SHP77 (cell line): ENCODE results near the gene DBNDD1.

Experiments used
- DNase-seq, 2 experiments: peaks; one replicate each; lab custom pipeline; 2025; lab: John Stamatoyannopoulos, UW

Gene DBNDD1

GRCh38 chr16:90035902-90036301 is 16.6 kb upstream of the DBNDD1 start:
- no peak for DNase-seq

DNA sequence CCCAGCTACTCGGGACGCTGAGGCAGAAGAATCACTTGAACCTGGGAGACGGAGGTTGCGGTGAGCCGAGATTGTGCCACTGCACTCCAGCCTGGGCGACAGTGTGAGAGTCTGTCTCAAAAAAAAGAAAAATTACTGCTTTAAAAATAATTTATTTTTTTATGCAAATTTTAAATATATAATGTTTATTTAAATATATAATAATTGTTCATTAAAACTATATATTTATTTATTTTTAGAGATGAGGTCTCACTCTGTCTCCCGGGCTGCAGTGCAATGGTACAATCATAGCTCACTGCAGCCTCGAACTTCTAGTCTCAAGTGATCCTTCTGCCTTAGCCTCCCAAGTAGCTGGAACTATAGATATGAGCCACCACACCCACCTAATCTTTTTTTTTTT is 15.2 kb upstream of the DBNDD1 start:
- DNase-seq, result no peak

DNA sequence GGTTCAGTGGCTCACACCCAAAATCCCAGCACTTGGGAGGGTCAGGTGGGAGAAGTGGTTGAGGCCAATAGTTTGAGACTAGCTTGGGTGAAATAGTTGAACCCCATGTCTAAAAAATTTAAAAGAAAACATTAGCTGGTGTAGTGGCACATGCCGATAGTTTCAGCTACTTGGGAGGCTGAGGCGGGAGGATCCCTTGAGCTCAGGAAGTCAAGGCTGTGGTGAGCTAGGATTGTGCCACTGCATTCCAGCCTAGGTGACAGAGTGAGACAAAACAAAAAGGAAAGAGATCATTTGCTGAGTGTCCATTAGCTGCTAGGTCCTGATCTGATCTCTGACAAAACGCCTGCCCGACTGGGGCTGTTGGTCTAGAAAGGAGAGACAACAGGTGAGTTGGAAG is 14.1 kb upstream of the DBNDD1 start:
- DNase-seq, result no peak

DNA sequence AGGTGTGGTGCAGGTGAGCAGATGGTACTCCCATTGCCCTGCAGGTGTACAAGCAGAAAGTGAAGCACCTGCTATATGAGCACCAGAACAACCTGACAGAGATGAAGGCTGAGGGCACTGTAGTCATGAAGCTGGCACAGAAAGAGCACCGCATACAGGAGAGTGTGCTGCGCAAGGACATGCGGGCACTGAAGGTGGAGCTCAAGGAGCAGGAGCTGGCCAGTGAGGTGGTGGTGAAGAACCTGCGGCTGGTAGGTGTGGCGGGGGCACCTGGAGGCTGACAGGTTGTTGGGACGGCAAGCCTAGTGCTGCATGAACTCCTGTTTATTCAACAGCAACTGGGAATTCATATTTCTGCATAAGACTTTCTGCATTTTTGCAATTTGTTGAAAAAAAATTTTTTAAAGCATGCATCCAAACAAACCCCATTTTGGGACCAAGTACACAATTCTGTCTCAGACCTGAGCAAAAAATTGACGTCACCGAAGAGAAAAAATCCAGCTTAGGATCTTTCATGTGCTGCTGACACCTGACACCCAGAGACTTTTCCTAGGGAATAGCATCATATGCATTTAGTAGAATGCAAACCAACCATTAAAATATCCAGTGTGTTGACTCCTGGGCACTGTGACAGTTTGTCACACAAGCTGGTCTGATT is 13.5 kb upstream of the DBNDD1 start:
- DNase-seq, result no peak

DNA sequence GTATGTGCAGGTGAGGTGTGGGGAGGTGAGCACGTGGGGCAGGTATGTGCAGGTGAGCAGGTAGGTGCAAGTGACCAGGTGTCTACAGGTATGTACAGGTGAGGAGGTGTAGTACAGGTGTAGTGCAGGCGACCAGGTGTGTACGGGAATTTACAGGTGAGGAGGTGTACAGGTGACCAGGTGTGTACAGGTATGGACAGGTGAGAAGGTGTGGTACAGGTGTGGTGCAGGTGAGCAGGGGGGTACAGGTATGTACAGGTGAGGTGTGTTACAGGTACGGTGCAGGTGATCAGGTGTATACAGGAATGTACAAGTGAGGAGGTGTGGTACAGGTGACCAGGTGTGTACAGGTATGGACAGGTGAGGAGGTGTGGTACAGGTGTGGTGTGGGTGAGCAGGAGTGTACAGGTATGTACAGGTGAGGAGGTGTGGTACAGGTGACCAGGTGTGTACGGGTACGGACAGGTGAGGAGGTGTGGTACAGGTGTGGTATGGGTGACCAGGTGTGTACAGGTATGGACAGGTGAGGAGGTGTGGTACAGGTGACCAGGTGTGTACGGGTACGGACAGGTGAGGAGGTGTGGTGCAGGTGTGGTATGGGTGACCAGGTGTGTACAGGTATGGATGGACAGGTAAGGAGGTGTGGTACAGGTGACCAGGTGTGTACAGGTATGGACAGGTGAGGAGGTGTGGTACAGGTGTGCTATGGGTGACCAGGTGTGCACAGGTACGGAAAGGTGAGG is 12.8 kb upstream of the DBNDD1 start:
- no peak for DNase-seq

- DNase-seq, result no peak
These were observed 12.1 kb upstream of the DBNDD1 start for GRCh38 chr16:90031186-90031930.

- DNase-seq, result no peak
These were observed 9.7 kb upstream of the DBNDD1 start for GRCh38 chr16:90028985-90029384.

GRCh38 chr16:90027611-90028010 is 8.4 kb upstream of the DBNDD1 start:
- no peak for DNase-seq

GRCh38 chr16:90026135-90026534 is 6.9 kb upstream of the DBNDD1 start:
- no peak for DNase-seq

DNA sequence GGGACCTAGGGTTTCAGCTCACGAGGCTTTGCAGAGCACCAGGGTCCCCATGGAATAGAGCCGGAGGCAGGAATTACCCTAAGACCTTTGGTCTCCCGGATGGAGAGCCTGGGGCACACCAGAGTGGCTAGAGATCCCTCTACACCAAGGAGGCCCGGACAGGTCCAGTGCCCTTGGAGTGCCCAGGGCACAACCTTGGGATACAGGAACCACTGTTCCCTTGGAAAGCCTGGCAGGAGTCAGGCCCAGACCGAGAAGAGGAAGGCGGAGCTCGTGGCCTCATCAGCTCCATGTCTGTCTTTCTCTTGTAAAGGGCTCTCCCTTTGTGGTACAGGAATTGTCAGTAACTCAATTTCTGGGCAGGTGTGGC is 3.8 kb upstream of the DBNDD1 start:
- no peak for DNase-seq

GRCh38 chr16:90022209-90023077 is 3.2 kb upstream of the DBNDD1 start:
- DNase-seq, result peak; percentile 97

DNA sequence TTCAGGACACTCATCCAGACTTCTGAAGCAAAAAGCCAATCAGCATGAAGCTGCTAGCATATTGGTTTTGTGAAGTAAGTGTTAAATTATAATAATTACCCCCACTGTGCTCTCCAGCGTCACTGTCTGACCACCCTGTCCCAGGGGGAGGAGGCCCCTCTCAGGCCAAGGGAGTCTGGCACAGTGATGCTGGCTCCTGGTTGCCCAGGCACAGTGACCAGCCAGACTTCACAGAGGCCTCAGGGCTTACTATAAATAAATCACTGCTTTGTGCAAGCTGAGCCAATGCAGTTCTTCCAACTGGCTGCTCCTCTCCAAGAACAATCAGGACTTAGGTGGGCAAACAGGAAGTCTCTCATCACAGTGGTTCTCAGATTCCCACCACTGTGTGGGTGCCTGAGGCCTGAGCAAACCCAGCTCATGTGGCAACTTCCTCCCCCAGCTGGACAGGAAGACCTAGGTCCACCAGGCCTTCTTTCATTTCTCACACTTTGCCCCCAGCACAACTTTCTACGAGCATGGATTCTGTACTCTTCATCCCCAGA is 1.7 kb upstream of the DBNDD1 start:
- peak; percentile 52 to 64 for DNase-seq

DNA sequence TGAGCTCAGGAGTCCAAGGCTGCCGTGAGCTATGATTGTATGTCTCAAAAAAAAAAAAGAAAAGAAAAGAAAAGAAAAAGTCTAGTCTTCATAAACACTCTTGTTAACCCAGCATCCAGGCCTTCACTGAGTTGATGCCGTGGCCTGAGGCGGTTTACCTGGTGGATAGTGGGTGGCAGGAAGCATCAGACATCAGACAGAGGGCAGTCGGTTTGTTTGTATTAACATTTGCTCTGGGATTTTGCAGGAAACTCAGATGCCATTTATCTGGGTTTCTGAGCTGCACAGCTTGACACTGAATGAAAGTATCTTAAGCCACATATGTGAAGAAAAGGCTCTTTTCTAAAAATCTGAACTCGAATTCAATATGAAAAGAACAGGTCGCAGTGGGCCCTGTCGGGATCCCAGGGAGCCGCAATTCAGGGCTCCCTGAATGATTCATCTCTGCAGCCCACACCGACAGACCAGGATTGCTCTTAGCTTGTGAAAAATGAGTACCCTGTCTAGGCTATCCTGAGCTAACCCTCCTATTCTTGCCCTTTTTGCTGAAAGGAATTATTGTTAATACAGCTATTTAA is 1.1 kb upstream of the DBNDD1 start:
- no peak for DNase-seq

- peak; percentile 63 for DNase-seq
These were observed 445 bp upstream of the DBNDD1 start for GRCh38 chr16:90019543-90020259.

DNA sequence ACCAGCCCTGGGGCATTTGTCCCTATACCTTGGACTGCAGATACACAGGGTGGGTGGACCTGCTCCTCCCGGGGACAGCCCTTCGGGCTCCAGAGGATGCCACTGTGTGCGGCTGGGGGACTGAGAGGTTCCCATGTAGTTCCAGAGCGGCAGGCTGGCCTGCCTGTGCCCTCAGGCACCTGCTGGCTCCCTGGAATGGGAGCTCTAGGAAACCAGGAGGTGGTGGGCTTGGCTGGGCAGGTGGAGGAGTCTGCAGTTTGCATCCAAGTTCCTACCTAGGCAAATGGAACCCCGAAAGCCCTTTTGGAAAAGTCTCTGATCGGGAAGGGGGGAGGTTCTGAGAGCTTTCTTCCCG is 982 bp downstream of the DBNDD1 start:
- DNase-seq, result no peak

DNA sequence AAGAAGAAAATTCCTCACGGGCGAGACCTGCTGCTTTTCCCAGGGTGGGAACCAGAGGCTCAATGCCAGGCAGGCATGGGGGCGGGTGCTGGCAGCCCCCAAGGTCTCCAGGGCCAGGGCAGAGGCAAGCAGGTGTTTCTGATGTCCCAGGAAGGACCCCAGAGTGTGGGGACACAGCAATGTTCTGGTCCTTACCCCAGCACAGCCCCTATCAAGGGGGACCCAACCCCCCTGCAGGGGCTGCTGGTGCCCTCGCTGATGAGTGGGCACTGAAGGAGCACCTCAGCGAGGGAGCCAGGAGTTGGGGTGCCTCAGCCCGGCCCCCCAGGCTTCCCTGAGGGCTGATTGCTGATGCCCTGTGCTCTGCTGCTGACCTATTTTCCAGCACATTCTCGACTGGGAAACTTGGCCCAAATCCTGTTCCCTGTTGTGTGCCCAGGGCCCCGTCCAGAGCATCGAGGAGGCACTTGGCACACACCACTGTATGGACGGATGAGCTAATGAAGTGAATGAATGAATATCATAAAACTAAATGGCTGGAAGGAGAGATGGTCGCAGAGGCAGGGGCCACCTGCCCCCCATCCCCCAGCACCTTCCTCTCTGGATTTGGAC is 2.8 kb downstream of the DBNDD1 start:
- no peak for DNase-seq

- DNase-seq, result no peak
These were observed 3.5 kb downstream of the DBNDD1 start for GRCh38 chr16:90015586-90016338.

GRCh38 chr16:90012991-90013745 is 6.1 kb downstream of the DBNDD1 start:
- no peak for DNase-seq

GRCh38 chr16:90011908-90012501 is 7.3 kb downstream of the DBNDD1 start:
- no peak for DNase-seq
